Colon (tissue), 2 donors: ENCODE data around the gene EIF1AX.
"Not testable (repeated sequence)": the region's sequence is repeated elsewhere in the genome, so short reads cannot be mapped to it uniquely, and the experiment has no call there.

Source experiments
- FAIRE-seq: peaks from 2 replicates; lab custom pipeline; 2012; peaks lifted over from hg19 to GRCh38; lab: Jason Lieb, UNC
- donor health status: control.
- donor health status: control.

EIF1AX gene

GRCh38 chrX:20126833-20127232 lies 14.8 kb downstream of the EIF1AX start:
- FAIRE-seq = not testable (repeated sequence)

GRCh38 chrX:20124964-20125363 lies 16.7 kb downstream of the EIF1AX start:
- FAIRE-seq = no peak

GRCh38 chrX:20118065-20118824 lies 23.4 kb downstream of the EIF1AX start:
- FAIRE-seq = no peak

- no peak for FAIRE-seq
Observed at GRCh38 chrX:20116577-20117240, 24.9 kb downstream of the EIF1AX start, which contains the start of gene MAP7D2. TSS of gene MAP7D2 (minus strand) at chrX:20116907. CDS start at chrX:20116879, 28 bp downstream.

- FAIRE-seq = no peak
Observed at GRCh38 chrX:20116087-20116576, 25.5 kb downstream of the EIF1AX start.

GRCh38 chrX:20112022-20112774 lies 29.4 kb downstream of the EIF1AX start:
- no peak for FAIRE-seq

GRCh38 chrX:20111271-20111670 lies 30.4 kb downstream of the EIF1AX start:
- FAIRE-seq = no peak

GRCh38 chrX:20101934-20102581 lies 39.6 kb downstream of the EIF1AX start:
- FAIRE-seq = no peak

GRCh38 chrX:20091499-20091898 lies 50.1 kb downstream of the EIF1AX start:
- FAIRE-seq = no peak

GRCh38 chrX:20089845-20090244 lies 51.8 kb downstream of the EIF1AX start:
- FAIRE-seq = no peak

GRCh38 chrX:20080277-20080676 lies 61.4 kb downstream of the EIF1AX start:
- no peak for FAIRE-seq
